Cardiac fibroblast (primary cell): Measurements from ENCODE around the gene NTN5.
"Not testable (repeated sequence)": the region's sequence is repeated elsewhere in the genome, so short reads cannot be mapped to it uniquely, and the experiment has no call there.

ENCODE experiments used
- DNase-seq, 2 donors: peaks; one replicate each; pipeline versions ENCODE4 v3.0.0 to v3.0.0-alpha.2; 2010; ENCODE audit warnings: low read depth in 2 of 2
- H3K4me3 ChIP-seq, 2 donors: replicated peaks in 1 of 2; 1 replicate in 1 of 2; 2 replicates in 1 of 2; pipeline ENCODE4 v1.5.1; 2011; ENCODE audit warnings: low read depth in 2 of 2, low read length in 2 of 2, mild to moderate bottlenecking in 2 of 2, moderate library complexity in 1 of 2
- TF ChIP-seq, protein P1 (sequence below): IDR thresholded peaks from one replicate; pipeline ENCODE4 v1.5.1; 2011; ENCODE audit warnings: low read depth, mild to moderate bottlenecking, low read length, inconsistent platforms

The NTN5 gene, protein sequence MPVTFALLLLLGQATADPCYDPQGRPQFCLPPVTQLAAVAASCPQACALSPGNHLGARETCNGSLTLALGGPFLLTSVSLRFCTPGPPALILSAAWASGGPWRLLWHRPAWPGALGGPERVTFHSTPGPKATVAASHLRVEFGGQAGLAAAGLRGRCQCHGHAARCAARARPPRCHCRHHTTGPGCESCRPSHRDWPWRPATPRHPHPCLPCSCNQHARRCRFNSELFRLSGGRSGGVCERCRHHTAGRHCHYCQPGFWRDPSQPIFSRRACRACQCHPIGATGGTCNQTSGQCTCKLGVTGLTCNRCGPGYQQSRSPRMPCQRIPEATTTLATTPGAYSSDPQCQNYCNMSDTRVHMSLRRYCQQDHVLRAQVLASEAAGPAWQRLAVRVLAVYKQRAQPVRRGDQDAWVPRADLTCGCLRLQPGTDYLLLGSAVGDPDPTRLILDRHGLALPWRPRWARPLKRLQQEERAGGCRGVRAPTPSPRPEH

DNA sequence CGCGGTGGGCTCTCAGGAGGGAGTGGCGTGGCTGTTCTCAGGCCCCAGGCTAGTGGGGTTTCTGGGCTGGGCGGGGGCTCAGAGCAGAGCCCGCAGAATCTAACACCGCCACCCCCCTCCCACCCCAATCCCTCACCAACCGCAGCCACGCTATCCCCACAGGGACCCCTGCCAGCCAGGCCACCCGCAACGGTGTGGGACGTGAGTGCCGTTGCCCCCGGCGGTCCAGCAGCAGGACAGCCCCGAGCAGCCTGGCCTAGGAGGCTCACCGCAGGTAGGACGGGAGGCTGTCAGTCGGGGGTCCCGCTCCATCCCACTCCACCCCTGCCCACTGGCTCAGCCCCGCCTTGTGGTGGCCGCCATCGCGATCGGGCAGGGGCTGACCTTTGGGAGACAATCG lies at the start of gene NTN5:
TSS of gene NTN5 (minus strand) at position 24 of the 400 bp plus-strand sequence. CDS start 2,031 bp downstream, outside the sequence.
- TF ChIP-seq, protein P1, sequence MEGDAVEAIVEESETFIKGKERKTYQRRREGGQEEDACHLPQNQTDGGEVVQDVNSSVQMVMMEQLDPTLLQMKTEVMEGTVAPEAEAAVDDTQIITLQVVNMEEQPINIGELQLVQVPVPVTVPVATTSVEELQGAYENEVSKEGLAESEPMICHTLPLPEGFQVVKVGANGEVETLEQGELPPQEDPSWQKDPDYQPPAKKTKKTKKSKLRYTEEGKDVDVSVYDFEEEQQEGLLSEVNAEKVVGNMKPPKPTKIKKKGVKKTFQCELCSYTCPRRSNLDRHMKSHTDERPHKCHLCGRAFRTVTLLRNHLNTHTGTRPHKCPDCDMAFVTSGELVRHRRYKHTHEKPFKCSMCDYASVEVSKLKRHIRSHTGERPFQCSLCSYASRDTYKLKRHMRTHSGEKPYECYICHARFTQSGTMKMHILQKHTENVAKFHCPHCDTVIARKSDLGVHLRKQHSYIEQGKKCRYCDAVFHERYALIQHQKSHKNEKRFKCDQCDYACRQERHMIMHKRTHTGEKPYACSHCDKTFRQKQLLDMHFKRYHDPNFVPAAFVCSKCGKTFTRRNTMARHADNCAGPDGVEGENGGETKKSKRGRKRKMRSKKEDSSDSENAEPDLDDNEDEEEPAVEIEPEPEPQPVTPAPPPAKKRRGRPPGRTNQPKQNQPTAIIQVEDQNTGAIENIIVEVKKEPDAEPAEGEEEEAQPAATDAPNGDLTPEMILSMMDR, result no peak
- no peak within 1 kb of the TSS for H3K4me3 ChIP-seq
- no peak for DNase-seq

DNA sequence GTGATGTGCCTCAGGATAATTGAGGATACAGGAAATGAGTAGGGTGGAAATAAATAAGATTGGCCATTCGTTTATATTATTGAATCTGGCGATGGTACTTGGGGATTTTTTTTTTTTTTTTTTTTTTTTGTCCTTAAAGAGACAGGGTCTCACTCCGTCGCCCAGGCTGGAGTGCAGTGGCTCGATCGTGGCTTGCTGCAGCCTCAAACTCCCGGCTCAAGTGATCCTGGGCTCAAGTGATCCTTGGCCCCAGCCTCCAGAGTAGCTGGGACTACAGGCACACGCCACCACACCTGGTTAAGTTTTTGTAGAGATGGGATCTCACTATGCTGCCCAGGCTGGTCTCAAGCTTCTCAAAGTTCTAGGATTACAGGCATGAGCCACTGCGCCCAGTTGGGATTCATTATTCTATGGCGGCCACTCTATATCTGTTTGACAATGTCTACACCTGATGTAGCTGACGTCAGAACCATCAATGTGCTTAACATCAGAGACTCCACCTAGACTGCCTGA lies 49.4 kb upstream of the NTN5 start:
- DNase-seq, result no peak
- no peak overlapping the region for H3K4me3 ChIP-seq
- TF ChIP-seq, protein P1, result no peak

DNA sequence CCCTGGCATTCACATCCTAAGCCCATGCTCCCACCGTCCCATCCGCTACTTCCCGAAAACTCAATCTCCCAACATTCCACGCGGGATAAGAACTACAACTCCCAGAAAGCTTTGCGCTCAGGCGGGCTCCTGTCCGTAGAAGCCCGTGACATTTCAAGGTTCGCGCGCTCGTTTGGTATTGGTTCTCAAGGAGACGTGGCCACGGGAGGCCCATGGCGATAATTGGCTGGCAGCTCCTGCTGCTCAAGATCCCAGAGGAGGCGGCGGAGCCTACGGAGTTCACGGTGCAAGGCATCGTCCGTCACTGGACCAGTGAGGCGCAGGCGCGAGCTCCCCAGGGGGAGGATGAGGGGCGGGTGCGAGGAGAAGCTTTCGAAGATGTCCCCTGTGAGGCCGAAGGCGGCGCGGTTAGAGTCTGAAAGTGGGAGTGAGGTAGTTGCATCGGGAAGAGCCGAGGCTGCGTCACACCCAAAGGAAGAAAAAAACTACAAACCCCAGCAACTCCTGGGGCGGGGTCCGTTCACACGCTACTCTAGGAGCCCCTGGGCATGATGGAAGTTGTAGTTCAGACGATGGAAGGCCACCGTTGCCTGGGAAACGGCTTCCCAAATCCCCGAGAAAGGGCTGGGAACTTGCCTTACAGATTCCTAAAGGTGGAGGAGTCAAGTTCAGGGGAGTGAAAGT lies 47.9 kb upstream of the NTN5 start:
- TF ChIP-seq, protein P1, result peak; percentile 3

DNA sequence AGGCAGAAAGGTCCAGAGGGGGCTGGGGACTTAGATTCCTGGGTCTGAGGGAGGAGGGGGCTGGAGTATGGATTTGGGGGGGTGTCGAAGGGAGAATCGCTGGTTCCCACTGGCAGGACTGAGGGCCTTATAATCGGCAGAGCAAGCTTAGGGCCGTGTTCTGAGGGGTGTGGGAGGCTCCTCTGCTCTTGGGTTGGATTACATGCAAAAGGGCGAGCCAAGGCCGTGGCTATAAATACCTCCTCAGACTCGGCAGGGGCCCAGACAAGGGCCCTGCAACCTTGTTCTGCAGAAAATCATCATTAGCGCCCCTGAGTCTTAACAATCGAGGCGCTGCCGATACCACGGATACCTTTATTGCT lies 47.4 kb upstream of the NTN5 start:
- H3K4me3 ChIP-seq, result peak overlapping the region in 1 of 2 donors; percentile 69
- DNase-seq, result peak in 1 of 2 donors; percentile 49
- TF ChIP-seq, protein P1, result no peak

More for the DNA sequence above, 47.9 kb upstream of the NTN5 start:
- DNase-seq, result peak; percentile 100
- H3K4me3 ChIP-seq, result peak overlapping the region; percentile 56 to 69

DNA sequence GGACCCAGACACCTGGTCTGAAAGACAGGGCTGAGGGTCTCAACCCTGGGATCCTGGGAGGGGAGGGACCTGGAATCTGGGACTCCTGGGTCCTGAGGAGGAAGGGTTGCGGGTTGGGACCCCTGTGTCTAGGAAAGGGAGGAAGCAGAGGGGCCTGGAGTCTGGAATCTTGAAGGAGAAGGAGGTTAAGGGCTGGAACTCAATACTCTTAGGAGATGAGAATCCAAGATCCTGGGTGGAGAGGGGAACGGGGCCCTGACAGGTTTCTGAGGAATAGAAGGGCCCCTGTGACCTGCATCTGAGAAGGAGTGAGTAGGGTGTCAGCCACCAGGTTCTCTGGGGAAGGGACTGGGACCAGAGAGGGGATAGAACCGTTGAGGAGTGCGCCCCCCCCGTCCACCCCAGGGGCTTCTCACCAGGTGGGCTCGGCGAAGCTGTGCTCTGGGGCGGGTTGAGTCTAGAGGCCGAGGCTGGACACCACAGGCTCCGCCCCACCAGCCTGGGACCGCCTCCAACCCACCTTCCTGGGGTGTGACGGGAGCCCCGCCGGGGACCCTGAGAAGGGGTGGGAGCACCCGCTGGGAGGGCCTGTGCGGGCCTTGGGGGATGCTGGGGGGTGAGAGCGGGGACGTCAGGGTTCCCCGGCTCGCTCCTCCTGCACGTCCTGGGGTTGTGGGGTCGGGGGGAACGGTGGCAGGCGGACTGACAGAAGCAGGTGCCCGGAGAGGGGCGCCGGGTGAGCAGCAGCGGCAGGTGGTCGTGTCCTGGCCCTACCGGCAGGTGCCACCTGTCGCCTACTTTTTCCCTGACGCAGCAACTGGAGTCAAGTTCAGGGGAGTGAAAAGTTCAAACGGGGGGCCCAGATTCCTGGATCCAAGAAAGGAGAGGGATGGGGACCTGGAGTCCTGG lies 46.7 kb upstream of the NTN5 start, which contains the start of gene MAMSTR:
TSS of gene MAMSTR (minus strand) at position 463 of the 909 bp plus-strand sequence. CDS start 694 bp downstream, outside the sequence.
- DNase-seq, result no peak
- TF ChIP-seq, protein P1, result no peak
- peak within 1 kb of the TSS; percentile 56 to 69 for H3K4me3 ChIP-seq

DNA sequence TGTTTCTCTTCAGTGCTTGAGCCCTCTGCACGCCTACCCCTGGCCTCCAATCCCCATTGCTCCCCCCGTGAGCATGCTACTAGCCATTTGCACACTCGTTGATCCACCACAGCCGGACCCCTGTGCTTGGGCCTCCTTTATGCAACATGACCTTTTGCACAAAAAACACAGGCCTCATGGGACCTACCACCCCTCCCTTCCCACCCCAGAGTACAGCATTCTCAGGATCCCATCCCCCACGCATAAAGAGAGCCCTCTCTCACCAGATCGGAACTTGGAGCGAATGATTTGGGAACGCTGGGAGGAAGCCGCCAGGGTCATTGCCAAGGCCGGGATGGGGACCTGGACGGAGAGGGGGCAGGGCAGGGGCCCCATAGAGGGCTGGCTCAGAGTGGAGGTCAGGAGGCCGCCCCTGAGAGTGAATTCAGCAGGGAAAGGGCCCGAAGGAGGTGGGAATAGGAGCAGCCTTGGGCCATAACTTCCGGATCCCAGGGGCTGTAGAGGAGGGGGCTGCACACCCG lies 46.0 kb upstream of the NTN5 start:
- DNase-seq, result no peak
- TF ChIP-seq, protein P1, result no peak
- no peak overlapping the region for H3K4me3 ChIP-seq

DNA sequence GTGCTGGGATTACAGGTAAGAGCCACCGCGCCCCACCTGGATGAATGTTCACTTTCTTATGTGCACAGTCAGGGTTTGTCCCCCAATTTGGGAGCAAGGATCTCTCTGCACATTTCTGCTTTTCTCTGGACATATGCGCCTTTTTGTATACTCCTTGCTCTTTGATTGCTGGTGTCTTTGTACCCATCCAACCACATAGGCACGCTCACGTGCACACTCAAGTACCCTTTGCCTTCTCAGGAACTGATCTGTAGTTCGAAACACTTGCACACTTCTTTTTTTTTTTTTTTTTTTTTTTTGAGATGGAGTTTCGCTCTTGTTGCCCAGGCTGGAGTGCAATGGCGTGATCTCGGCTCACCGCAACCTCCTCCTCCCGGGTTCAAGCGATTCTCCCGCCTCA lies 45.3 kb upstream of the NTN5 start:
- not testable (repeated sequence) for DNase-seq, H3K4me3 ChIP-seq
